Muscle layer of duodenum (tissue), 2 donors: ENCODE data around the gene CAMKMT.
"Not testable (repeated sequence)": the region's sequence is repeated elsewhere in the genome, so short reads cannot be mapped to it uniquely, and the experiment has no call there.

Experiments
- H3K27ac ChIP-seq: one replicate; pipeline ENCODE4 v1.7.0; 2013; ENCODE audit warnings: mild to moderate bottlenecking, low read length
- H3K27me3 ChIP-seq: one replicate; pipeline ENCODE4 v1.7.0; 2013; ENCODE audit warnings: low read depth, mild to moderate bottlenecking, control low read depth, low read length
- H3K36me3 ChIP-seq, 2 donors: one replicate each; pipeline ENCODE4 v1.7.0; 2013; ENCODE audit warnings: low read length in 2 of 2, control low read depth in 1 of 2, mild to moderate bottlenecking in 1 of 2; ENCODE audit not compliant: insufficient read depth in 2 of 2, control insufficient read depth in 1 of 2
- H3K4me1 ChIP-seq, 2 donors: one replicate each; pipeline ENCODE4 v1.7.0; 2013; ENCODE audit warnings: low read length in 2 of 2, mild to moderate bottlenecking in 2 of 2, control low read depth in 1 of 2, moderate library complexity in 1 of 2; ENCODE audit not compliant: insufficient read depth in 2 of 2, control insufficient read depth in 1 of 2
- H3K4me3 ChIP-seq, 2 donors: one replicate each; pipeline ENCODE4 v1.7.0; 2013; ENCODE audit warnings: low read length in 2 of 2, low read depth in 1 of 2, mild to moderate bottlenecking in 1 of 2
- H3K9me3 ChIP-seq, 2 donors: one replicate each; pipeline ENCODE4 v1.7.0; 2013; ENCODE audit warnings: low read length in 2 of 2, control low read depth in 1 of 2, mild to moderate bottlenecking in 1 of 2; ENCODE audit not compliant: control insufficient read depth in 1 of 2
- donor health status: healthy.

The CAMKMT gene

GRCh38 chr2:44505664-44506063 is 143.9 kb downstream of the CAMKMT start:
- H3K4me3 ChIP-seq, H3K36me3 ChIP-seq, H3K27me3 ChIP-seq, H3K9me3 ChIP-seq, H3K4me1 ChIP-seq, H3K27ac ChIP-seq: not testable (repeated sequence)

DNA sequence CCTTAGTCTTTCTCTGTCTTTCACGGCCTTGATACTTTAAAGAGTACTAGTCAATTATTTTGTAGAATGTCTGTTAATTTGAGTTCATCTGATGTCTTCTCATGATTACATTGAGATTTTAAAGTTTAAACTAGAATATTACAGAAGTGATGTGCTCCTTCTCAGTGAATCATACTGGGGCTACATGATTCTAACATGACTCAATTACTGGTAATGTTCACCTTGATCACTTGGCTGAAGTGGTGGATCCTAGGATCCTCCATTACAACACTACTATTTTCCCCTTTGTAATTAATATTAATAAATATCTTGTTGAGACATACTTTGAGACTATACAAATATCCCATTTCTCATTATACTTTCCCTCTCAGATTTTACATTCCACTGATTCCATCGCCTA is 148.5 kb downstream of the CAMKMT start:
- H3K4me3 ChIP-seq = no peak overlapping the region
- no peaks in the 10 kb centered on the region for H3K4me1 ChIP-seq
- no peaks in the 10 kb centered on the region for H3K27me3 ChIP-seq
- no peak overlapping the region for H3K27ac ChIP-seq
- no peaks in the 10 kb centered on the region for H3K36me3 ChIP-seq
- no peaks in the 10 kb centered on the region for H3K9me3 ChIP-seq

DNA sequence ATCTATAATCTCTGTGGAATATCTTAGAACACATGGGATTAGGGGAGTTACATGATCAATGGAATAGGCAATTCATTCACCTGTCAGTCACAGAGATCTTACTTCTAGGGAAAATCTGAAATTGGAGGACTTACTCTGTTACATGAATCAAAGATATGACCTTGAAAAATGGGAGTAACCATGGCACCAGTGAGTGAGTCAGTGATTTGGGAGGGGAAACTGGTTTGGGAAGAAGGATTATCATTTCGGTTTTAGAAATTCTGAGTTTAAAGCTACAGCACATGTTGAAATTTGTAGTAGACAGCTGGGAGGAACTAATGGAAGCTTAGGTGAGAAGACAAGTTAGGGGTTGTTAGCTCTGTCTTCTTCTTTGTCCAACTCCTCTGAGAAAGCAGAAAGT is 153.7 kb downstream of the CAMKMT start:
- Histone ChIP-seq H3K36me3 (no peaks in the 10 kb centered on the region), H3K27ac (no peak overlapping the region), H3K9me3 (peaks cover 0 to under 1% of the 10 kb centered on the region in 2 donors), H3K4me1 (no peaks in the 10 kb centered on the region), H3K4me3 (no peak overlapping the region), H3K27me3 (no peaks in the 10 kb centered on the region)

- no peaks in the 10 kb centered on the region for H3K4me1 ChIP-seq
- H3K27ac ChIP-seq = no peak overlapping the region
- no peaks in the 10 kb centered on the region for H3K27me3 ChIP-seq
- H3K36me3 ChIP-seq = no peaks in the 10 kb centered on the region
- no peak overlapping the region for H3K4me3 ChIP-seq
- H3K9me3 ChIP-seq = peaks cover 8 to 17% of the 10 kb centered on the region in 2 donors
Measured at GRCh38 chr2:44519026-44519425, 157.3 kb downstream of the CAMKMT start.

GRCh38 chr2:44522846-44523245 is 161.1 kb downstream of the CAMKMT start:
- Histone ChIP-seq H3K4me3 (no peak overlapping the region), H3K36me3 (no peaks in the 10 kb centered on the region), H3K27me3 (no peaks in the 10 kb centered on the region), H3K9me3 (peaks cover 8 to 17% of the 10 kb centered on the region in 2 donors), H3K27ac (no peak overlapping the region), H3K4me1 (no peaks in the 10 kb centered on the region)

DNA sequence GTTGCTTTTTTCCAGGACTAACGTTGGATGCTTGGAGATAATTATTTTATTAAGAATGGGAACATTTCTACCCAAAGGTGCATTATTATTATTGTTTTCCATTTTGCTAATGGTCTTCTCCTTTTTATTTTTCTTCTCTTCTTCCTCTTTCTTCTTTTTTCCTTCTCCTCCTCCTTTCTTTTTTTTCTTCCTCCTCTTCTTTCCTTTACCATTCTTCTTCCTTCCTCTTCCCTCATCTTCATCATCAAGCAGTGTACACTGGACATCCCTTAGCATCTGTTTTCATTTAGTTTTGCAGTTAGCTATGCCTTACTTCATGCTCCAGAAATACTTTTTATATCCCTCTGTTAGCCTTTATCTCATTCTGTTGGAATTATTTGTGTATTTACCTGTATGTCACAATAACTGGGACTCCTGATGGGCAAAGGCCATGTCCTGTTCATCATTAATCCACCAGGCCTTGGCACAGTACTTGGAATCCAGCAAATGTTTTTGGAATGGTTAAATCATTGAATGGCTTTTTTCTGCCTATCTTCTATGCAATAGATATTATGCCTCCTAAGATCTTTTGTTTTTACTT is 162.7 kb downstream of the CAMKMT start:
- peaks cover 8 to 17% of the 10 kb centered on the region in 2 donors for H3K9me3 ChIP-seq
- H3K27ac ChIP-seq = no peak overlapping the region
- no peaks in the 10 kb centered on the region for H3K27me3 ChIP-seq
- H3K4me3 ChIP-seq = no peak overlapping the region
- H3K4me1 ChIP-seq = no peaks in the 10 kb centered on the region
- no peaks in the 10 kb centered on the region for H3K36me3 ChIP-seq

DNA sequence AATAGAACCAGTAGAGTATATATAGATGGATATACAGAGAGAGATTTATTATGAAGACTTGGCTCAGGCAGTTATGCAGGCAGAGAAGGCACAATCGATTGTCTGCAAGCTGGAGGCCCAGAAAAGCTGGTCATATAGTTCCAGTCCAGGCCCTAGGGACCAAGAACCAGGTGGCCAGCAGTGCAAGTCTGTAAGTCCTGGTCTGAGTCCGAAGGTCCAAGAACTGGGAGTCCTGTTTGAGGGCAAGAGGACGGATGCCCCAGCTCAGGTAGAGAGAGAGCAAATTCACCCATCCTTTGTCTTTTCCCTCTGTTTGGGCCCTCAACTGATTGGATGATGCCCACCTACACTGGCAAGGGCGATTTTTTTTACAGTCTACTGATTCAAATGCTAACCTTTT is 164.6 kb downstream of the CAMKMT start:
- Histone ChIP-seq H3K4me1 (no peaks in the 10 kb centered on the region), H3K9me3 (peaks cover 8 to 9% of the 10 kb centered on the region in 2 donors), H3K4me3 (no peak overlapping the region), H3K27me3 (no peaks in the 10 kb centered on the region), H3K36me3 (no peaks in the 10 kb centered on the region), H3K27ac (no peak overlapping the region)

GRCh38 chr2:44528595-44528994 is 166.8 kb downstream of the CAMKMT start:
- Histone ChIP-seq H3K36me3 (no peaks in the 10 kb centered on the region), H3K4me3 (no peak overlapping the region), H3K27ac (no peak overlapping the region), H3K4me1 (no peaks in the 10 kb centered on the region), H3K9me3 (no peaks in the 10 kb centered on the region), H3K27me3 (no peaks in the 10 kb centered on the region)

DNA sequence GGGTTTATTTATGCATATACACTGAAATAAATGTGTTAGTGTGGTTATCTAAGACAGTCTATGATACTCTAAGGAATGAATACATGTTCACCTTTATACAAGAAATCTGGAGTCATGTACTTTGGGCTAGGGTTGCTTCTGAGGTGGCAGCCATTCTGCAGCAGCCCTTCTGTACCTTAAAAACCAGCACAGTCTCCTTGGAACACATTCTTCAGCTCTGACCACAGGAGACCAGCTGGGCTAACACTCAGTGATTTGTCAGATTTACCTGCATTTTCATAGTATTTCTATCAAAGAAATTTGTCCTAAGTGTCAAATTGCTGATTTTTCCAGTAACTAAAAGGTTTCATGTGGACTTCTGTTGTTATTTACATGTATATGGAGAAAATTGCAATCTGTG is 167.7 kb downstream of the CAMKMT start:
- Histone ChIP-seq H3K9me3 (no peaks in the 10 kb centered on the region), H3K4me3 (no peak overlapping the region), H3K4me1 (no peaks in the 10 kb centered on the region), H3K36me3 (no peaks in the 10 kb centered on the region), H3K27ac (no peak overlapping the region), H3K27me3 (no peaks in the 10 kb centered on the region)

- Histone ChIP-seq H3K27me3 (no peaks in the 10 kb centered on the region), H3K4me1 (no peaks in the 10 kb centered on the region), H3K9me3 (no peaks in the 10 kb centered on the region), H3K4me3 (no peak overlapping the region), H3K27ac (no peak overlapping the region), H3K36me3 (no peaks in the 10 kb centered on the region)
Measured at GRCh38 chr2:44531289-44531688, 169.5 kb downstream of the CAMKMT start.

GRCh38 chr2:44532031-44532430 is 170.3 kb downstream of the CAMKMT start:
- Histone ChIP-seq H3K9me3 (no peaks in the 10 kb centered on the region), H3K27ac (no peak overlapping the region), H3K36me3 (no peaks in the 10 kb centered on the region), H3K4me1 (no peaks in the 10 kb centered on the region), H3K4me3 (no peak overlapping the region), H3K27me3 (no peaks in the 10 kb centered on the region)

DNA sequence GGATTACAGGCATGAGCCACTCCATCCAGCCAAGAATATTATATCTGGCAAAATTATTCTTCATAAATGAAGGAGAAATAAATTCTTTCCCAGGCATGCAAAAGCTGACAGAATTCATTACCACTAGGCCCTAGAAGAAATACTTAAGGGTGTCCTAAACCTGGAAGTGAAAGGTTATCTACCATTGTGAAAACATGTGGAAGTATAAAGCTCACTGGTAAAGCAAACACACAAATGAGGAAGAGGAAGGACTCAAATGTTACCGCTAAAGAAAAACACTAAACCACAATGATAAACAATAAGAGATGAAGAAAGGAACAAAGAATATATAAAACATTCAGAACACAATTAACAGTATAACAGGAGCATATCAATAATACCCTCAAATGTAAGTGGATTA is 171.8 kb downstream of the CAMKMT start:
- H3K27ac ChIP-seq = no peak overlapping the region
- H3K4me1 ChIP-seq = no peaks in the 10 kb centered on the region
- no peaks in the 10 kb centered on the region for H3K9me3 ChIP-seq
- H3K36me3 ChIP-seq = no peaks in the 10 kb centered on the region
- H3K27me3 ChIP-seq = no peaks in the 10 kb centered on the region
- H3K4me3 ChIP-seq = no peak overlapping the region
